NCI-H2107 treated with DMSO at 0.1 percent for 48 hours (cell line): Measurements from ENCODE around the gene HNRNPR.
"Not testable (repeated sequence)": the region's sequence is repeated elsewhere in the genome, so short reads cannot be mapped to it uniquely, and the experiment has no call there.

Experiments used
- DNase-seq: peaks from one replicate; lab custom pipeline; 2025; ENCODE audit not compliant: unreplicated experiment; lab: John Stamatoyannopoulos, UW

Gene HNRNPR

GRCh38 chr1:23257371-23257770 lies 86.7 kb downstream of the HNRNPR start:
- DNase-seq = not testable (repeated sequence)
